Measurements from ENCODE around the gene CDADC1.
A peak's percentile ranks its signal among the peaks of the same experiment; 100 is the strongest.

Gene CDADC1

GRCh38 chr13:49238621-49239020 is 9.1 kb upstream of the CDADC1 start:
- no peak for DNase-seq (ENCODE audit: low read depth, low spot score)

- DNase-seq (ENCODE audit: low read depth, low spot score), result no peak
Measured at GRCh38 chr13:49240017-49240416, 7.7 kb upstream of the CDADC1 start.

GRCh38 chr13:49241296-49241695 is 6.4 kb upstream of the CDADC1 start:
- DNase-seq (ENCODE audit: low read depth, low spot score), result no peak

GRCh38 chr13:49245101-49245500 is 2.6 kb upstream of the CDADC1 start:
- no peak for DNase-seq (ENCODE audit: low read depth, low spot score)

GRCh38 chr13:49246850-49247642 is 679 bp upstream of the CDADC1 start:
- no peak for DNase-seq (ENCODE audit: low read depth, low spot score)

GRCh38 chr13:49248622-49249002 is 887 bp downstream of the CDADC1 start:
- no peak for DNase-seq (ENCODE audit: low read depth, low spot score)

- no peak for DNase-seq (ENCODE audit: low read depth, low spot score)
Measured at GRCh38 chr13:49251326-49251725, 3.6 kb downstream of the CDADC1 start.

GRCh38 chr13:49253310-49253709 is 5.6 kb downstream of the CDADC1 start:
- no peak for DNase-seq (ENCODE audit: low read depth, low spot score)

GRCh38 chr13:49254007-49254406 is 6.3 kb downstream of the CDADC1 start:
- no peak for DNase-seq (ENCODE audit: low read depth, low spot score)

GRCh38 chr13:49256841-49257240 is 9.1 kb downstream of the CDADC1 start:
- no peak for DNase-seq (ENCODE audit: low read depth, low spot score)

GRCh38 chr13:49258089-49258796 is 10.5 kb downstream of the CDADC1 start:
- DNase-seq (ENCODE audit: low read depth, low spot score), result no peak

- DNase-seq (ENCODE audit: low read depth, low spot score), result no peak
Measured at GRCh38 chr13:49259586-49259985, 11.9 kb downstream of the CDADC1 start.

- no peak for DNase-seq (ENCODE audit: low read depth, low spot score)
Measured at GRCh38 chr13:49262634-49263033, 14.9 kb downstream of the CDADC1 start.

- DNase-seq (ENCODE audit: low read depth, low spot score), result no peak
Measured at GRCh38 chr13:49265822-49266221, 18.1 kb downstream of the CDADC1 start.

GRCh38 chr13:49271264-49271663 is 23.5 kb downstream of the CDADC1 start:
- no peak for DNase-seq (ENCODE audit: low read depth, low spot score)

- no peak for DNase-seq (ENCODE audit: low read depth, low spot score)
Measured at GRCh38 chr13:49272296-49272695, 24.6 kb downstream of the CDADC1 start.

- no peak for DNase-seq (ENCODE audit: low read depth, low spot score)
Measured at GRCh38 chr13:49278211-49278610, 30.5 kb downstream of the CDADC1 start.

GRCh38 chr13:49279112-49279511 is 31.4 kb downstream of the CDADC1 start:
- no peak for DNase-seq (ENCODE audit: low read depth, low spot score)

- no peak for DNase-seq (ENCODE audit: low read depth, low spot score)
Measured at GRCh38 chr13:49279885-49280284, 32.2 kb downstream of the CDADC1 start.

- DNase-seq (ENCODE audit: low read depth, low spot score), result no peak
Measured at GRCh38 chr13:49287995-49288394, 40.3 kb downstream of the CDADC1 start.

GRCh38 chr13:49288458-49288857 is 40.7 kb downstream of the CDADC1 start:
- no peak for DNase-seq (ENCODE audit: low read depth, low spot score)

GRCh38 chr13:49292742-49293486 is 45.2 kb downstream of the CDADC1 start:
- peak; percentile 70 for DNase-seq (ENCODE audit: low read depth, low spot score)
